GM12891 (cell line): ENCODE measurements around the gene GCSAM.

Experiments
- POLR2A ChIP-seq: IDR thresholded peaks from 2 replicates; pipeline ENCODE4 v1.6.1; 2011; ENCODE audit warnings: low read depth, low read length, control low read depth
- POLR2AphosphoS5 ChIP-seq: IDR thresholded peaks from 2 replicates; pipeline ENCODE4 v1.6.1; 2011; ENCODE audit warnings: low read depth, low read length, control low read depth

DNA sequence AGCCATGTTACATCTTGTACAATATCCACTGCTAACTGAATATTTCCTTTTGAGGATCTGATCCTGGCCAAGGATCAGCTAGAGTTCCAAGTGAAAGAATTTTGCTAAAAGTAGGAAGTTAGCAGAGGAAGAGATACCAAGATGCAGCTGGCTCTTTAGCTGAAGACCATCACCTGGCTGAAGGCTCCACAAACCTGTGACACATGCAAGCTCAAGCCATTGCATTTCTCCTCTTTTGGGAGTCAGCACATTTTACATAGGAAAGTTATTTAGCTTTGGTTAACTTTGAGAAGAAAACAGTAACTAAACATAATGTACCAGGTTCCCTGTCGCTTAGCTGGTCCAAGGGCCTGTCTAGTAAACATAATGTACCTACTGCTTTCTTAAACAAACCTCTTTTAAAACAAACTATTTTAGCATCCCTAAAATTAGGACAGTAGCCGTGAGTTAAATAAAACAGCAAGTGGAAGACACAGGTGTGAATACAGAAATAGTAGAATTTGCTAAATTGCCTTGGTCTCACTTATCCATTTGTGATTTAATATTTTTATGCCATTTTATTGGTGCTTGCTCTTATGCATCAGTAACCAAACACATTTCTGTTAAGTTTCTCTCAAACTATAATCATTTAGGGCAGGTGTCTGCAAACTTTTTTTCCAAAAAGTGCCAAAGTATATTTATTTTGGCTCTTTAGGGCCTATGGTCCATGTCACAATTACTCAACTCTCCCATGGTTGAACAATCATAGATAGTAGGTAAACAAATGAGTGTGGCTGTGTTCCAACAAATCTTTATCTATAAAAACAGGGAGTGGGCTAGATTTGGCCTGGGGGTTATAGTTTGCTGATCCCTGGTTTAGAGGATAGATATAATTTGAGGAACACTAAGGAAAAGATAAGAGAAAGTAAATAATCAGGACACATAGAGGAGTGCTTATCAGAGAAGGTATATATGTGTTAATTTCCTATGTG lies 11.2 kb downstream of the GCSAM start:
- no peak for TF ChIP-seq POLR2A
- TF ChIP-seq POLR2AphosphoS5, result no peak
